ENCODE results near the gene MFAP4. TPM values are rescaled to one million over a fixed set of nuclear protein-coding genes. Genes with fewer than 3 reads are reported as not detected.

MFAP4 gene
- polyA plus RNA-seq, 3 donors: 0.12 to 0.73 (median 0.12) TPM

DNA sequence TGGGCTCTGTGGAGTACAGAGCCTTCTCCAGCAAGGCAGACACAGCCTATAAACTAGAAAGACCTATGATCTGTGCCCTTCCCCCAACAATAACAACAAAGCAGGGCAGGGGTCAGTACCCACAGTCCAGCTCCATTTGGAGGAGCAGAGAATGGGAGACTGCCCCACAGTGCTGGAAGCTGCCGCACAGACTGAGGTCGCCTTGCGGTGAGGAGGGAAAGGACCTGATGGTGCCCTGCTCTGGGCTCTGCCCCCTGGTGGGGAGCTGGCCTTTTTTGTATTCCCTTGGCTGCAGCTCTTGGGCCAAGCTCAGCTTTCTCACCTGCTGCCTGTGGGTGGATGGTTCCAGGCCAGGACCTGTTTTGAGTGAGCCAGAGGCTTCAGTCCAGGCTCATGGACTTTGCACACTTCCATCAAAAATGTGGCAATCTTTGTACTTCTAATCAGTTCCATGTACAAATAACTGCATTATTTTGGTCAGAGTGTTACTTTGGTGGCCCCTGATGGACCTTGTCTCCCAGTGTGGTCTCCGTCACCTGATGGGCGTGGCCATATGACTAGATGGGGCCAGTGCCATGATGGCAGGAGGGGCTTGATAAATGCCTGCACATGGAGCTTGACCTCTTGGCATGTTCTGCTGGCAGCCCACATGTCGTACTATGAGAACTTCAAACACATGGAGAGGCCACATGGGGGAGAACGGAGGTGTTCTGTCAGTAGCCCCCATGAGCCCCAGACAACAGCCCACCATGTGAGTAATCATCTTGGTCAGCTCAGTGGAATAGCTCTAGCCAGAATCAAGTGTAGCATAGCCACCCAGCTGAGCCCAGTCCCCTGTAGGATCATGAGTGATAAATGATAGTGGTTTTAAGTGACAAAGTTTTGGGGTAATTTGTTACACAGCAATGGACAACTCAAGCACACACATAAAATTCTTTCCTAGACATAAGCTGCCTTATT, 48.7 kb downstream of the MFAP4 start:
- Histone ChIP-seq H3K9me3 (replicated peaks in 1 of 2; ENCODE audit: control insufficient read depth in 1 of 2, insufficient read depth in 1 of 2, low read length in 2 of 2) (no peaks in the 10 kb centered on the region), H3K4me1 (ENCODE audit: control insufficient read depth in 1 of 2, insufficient read depth in 2 of 2, low read length in 2 of 2) (no peaks in the 10 kb centered on the region), H3K4me3 (replicated peaks in 1 of 3; ENCODE audit: low read depth in 2 of 3, low read length in 3 of 3) (no peak overlapping the region), H3K27me3 (ENCODE audit: control insufficient read depth in 2 of 2, insufficient read depth in 2 of 2, low read length in 2 of 2) (peaks cover 0 to 36% of the 10 kb centered on the region in 2 donors), H3K79me2 (ENCODE audit: insufficient read depth, low read length) (no peaks in the 10 kb centered on the region), H4K20me1 (ENCODE audit: insufficient read depth, low read length) (no peaks in the 10 kb centered on the region), H3K36me3 (replicated peaks in 1 of 2; ENCODE audit: control insufficient read depth in 1 of 2, insufficient read depth in 2 of 2, low read length in 2 of 2) (no peaks in the 10 kb centered on the region), H3K27ac (ENCODE audit: low read depth in 1 of 2, low read length in 2 of 2) (no peak overlapping the region), H3K9ac (ENCODE audit: insufficient read depth, low read length, poor library complexity, severe bottlenecking) (no peak overlapping the region), H3K4me2 (replicated peaks; ENCODE audit: extremely low read depth, low read length, poor library complexity, severe bottlenecking) (no peak overlapping the region), H2AFZ (ENCODE audit: insufficient read depth, low read depth, low read length, poor library complexity, severe bottlenecking) (no peak overlapping the region)
- peak; percentile 61 to 73 (median 67) for DNase-seq
- H3K36me3 Mint-ChIP-seq: no peaks in the 10 kb centered on the region
- H3K4me1 Mint-ChIP-seq: no peaks in the 10 kb centered on the region
- TF ChIP-seq, protein P1, sequence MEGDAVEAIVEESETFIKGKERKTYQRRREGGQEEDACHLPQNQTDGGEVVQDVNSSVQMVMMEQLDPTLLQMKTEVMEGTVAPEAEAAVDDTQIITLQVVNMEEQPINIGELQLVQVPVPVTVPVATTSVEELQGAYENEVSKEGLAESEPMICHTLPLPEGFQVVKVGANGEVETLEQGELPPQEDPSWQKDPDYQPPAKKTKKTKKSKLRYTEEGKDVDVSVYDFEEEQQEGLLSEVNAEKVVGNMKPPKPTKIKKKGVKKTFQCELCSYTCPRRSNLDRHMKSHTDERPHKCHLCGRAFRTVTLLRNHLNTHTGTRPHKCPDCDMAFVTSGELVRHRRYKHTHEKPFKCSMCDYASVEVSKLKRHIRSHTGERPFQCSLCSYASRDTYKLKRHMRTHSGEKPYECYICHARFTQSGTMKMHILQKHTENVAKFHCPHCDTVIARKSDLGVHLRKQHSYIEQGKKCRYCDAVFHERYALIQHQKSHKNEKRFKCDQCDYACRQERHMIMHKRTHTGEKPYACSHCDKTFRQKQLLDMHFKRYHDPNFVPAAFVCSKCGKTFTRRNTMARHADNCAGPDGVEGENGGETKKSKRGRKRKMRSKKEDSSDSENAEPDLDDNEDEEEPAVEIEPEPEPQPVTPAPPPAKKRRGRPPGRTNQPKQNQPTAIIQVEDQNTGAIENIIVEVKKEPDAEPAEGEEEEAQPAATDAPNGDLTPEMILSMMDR (IDR thresholded peaks at IDR 0.05): peak; percentile 90
- no peak overlapping the region for H3K4me3 Mint-ChIP-seq
- H3K27ac Mint-ChIP-seq: no peak overlapping the region
- WGBS (ENCODE audit: insufficient coverage): 49% methylated on average over 7 of the region's 7 CpGs
- peaks cover 20 to 54% (median 27%) of the 10 kb centered on the region in 3 donors for H3K27me3 Mint-ChIP-seq (ENCODE audit: low read depth in 3 of 3)
- H3K9me3 Mint-ChIP-seq: peaks cover 0 to 3% (median 0%) of the 10 kb centered on the region in 7 donors
- intact Hi-C loops (cut with micrococcal nuclease): loop anchor here in 1 of 2 donors (5.0 kb wide), 1 partner anchor 41 kb away; no protein-coding TSS in a partner anchor

DNA sequence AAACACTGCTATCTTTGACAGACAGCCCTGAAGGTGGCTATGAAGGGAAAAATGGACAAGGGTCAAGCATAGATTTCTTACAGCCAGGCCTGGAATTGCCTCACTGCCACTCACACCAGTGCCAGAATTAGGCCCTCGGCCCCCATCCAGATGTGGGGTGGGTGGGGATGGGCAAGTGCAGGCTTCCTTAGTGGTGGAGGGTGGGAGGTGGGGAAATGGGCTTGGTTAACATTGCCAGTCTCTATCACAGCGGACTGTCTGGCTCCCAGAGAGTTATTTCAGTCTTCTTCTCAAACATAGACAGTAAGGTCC, 49.3 kb downstream of the MFAP4 start:
- Histone ChIP-seq H3K9me3 (replicated peaks in 1 of 2; ENCODE audit: control insufficient read depth in 1 of 2, insufficient read depth in 1 of 2, low read length in 2 of 2) (no peaks in the 10 kb centered on the region), H3K4me3 (replicated peaks in 1 of 3; ENCODE audit: low read depth in 2 of 3, low read length in 3 of 3) (no peak overlapping the region), H3K36me3 (replicated peaks in 1 of 2; ENCODE audit: control insufficient read depth in 1 of 2, insufficient read depth in 2 of 2, low read length in 2 of 2) (no peaks in the 10 kb centered on the region), H4K20me1 (ENCODE audit: insufficient read depth, low read length) (no peaks in the 10 kb centered on the region), H3K79me2 (ENCODE audit: insufficient read depth, low read length) (no peaks in the 10 kb centered on the region), H3K27ac (ENCODE audit: low read depth in 1 of 2, low read length in 2 of 2) (no peak overlapping the region), H3K4me1 (ENCODE audit: control insufficient read depth in 1 of 2, insufficient read depth in 2 of 2, low read length in 2 of 2) (no peaks in the 10 kb centered on the region), H2AFZ (ENCODE audit: insufficient read depth, low read depth, low read length, poor library complexity, severe bottlenecking) (no peak overlapping the region), H3K9ac (ENCODE audit: insufficient read depth, low read length, poor library complexity, severe bottlenecking) (no peak overlapping the region), H3K27me3 (ENCODE audit: control insufficient read depth in 2 of 2, insufficient read depth in 2 of 2, low read length in 2 of 2) (peaks cover 0 to 41% of the 10 kb centered on the region in 2 donors), H3K4me2 (replicated peaks; ENCODE audit: extremely low read depth, low read length, poor library complexity, severe bottlenecking) (no peak overlapping the region)
- intact Hi-C loops (cut with micrococcal nuclease): loop anchor here in 1 of 2 donors (5.0 kb wide), 1 partner anchor 40 kb away; no protein-coding TSS in a partner anchor
- Mint-ChIP-seq H3K27ac (no peak overlapping the region), H3K9me3 (peaks cover 0 to 3% (median 0%) of the 10 kb centered on the region in 7 donors), H3K36me3 (no peaks in the 10 kb centered on the region), H3K4me1 (no peaks in the 10 kb centered on the region), H3K27me3 (ENCODE audit: low read depth in 3 of 3) (peaks cover 25 to 57% (median 27%) of the 10 kb centered on the region in 3 donors), H3K4me3 (peak overlapping the region in 1 of 2 donors; percentile 39)
- no peak for DNase-seq
- no CpG with 5 or more reads among the region's 2 CpGs for WGBS (ENCODE audit: insufficient coverage)
- TF ChIP-seq, protein P1 (IDR thresholded peaks at IDR 0.05): no peak
